ENCODE measurements around the gene SLC9A9. TPM values are rescaled to one million over a fixed set of nuclear protein-coding genes. Genes with fewer than 3 reads are reported as not detected.

The SLC9A9 gene
- total and polyA plus RNA-seq, 10 of the 15 experiments (the other 5 are each of a cell fraction or from before 2014, with no cell fraction given), result 3.5 to 14.2 (median 9.3) TPM

- H3K27ac ChIP-seq (ENCODE audit: control insufficient read depth, insufficient read depth), result no peak overlapping the region
- no peaks in the 10 kb centered on the region for H3K79me2 ChIP-seq (ENCODE audit: control insufficient read depth, insufficient read depth, low read length)
- POLR2A ChIA-PET, result no interaction called here
- no peak overlapping the region for H3K4me2 ChIP-seq (ENCODE audit: control insufficient read depth, insufficient read depth)
- 43% methylated on average over 2 of the region's 2 CpGs for WGBS (ENCODE audit: insufficient coverage, insufficient replicate concordance, low lambda C conversion rate, missing lambda C conversion rate)
- H3K4me1 ChIP-seq (ENCODE audit: control insufficient read depth, insufficient read depth, low read length), result no peaks in the 10 kb centered on the region
- in situ Hi-C loops (cut with MboI), result no loop called here
- CTCF ChIA-PET, result no interaction called here
- H2AFZ ChIP-seq (ENCODE audit: control insufficient read depth, low read depth, low read length), result no peak overlapping the region
- H3K36me3 ChIP-seq (ENCODE audit: control insufficient read depth in 2 of 2, insufficient read depth in 2 of 2, low read length in 1 of 2), result no peaks in the 10 kb centered on the region
- DNase-seq (ENCODE audit: low read depth, low spot score) (no peak), FAIRE-seq (no peak), ATAC-seq (no peak)
- no peaks in the 10 kb centered on the region for H3K27me3 ChIP-seq (replicated peaks in 1 of 2; ENCODE audit: control insufficient read depth in 2 of 2, insufficient read depth in 2 of 2, low read length in 1 of 2)
- BruUV-seq (replicated peaks), result no TSS peak
- H4K20me1 ChIP-seq (ENCODE audit: control insufficient read depth, insufficient read depth), result no peaks in the 10 kb centered on the region
- RAD21 ChIA-PET (ENCODE audit: unreplicated experiment), result no interaction called here
- H3K9me3 ChIP-seq (replicated peaks; ENCODE audit: control insufficient read depth, insufficient read depth, low read length), result no peaks in the 10 kb centered on the region
- SMC1A ChIA-PET (ENCODE audit: uncharacterized antibody, unreplicated experiment), result interaction anchor here (0.8 kb wide), 1 partner anchor 11 kb away, joined by 3 read pairs; no protein-coding TSS in a partner anchor
- no peak for TF ChIP-seq NFYA (IDR thresholded peaks at IDR 0.05; ENCODE audit: borderline replicate concordance, low read depth, low read length)
- no peak for TF ChIP-seq IRF5 (IDR thresholded peaks at IDR 0.05; ENCODE audit: borderline replicate concordance)
- TF ChIP-seq HDAC2 (IDR thresholded peaks at IDR 0.05), result no peak
- no peak for TF ChIP-seq RAD21 (IDR thresholded peaks at IDR 0.05; ENCODE audit: insufficient read depth, low read depth, low read length)
- TF ChIP-seq BHLHE40 (IDR thresholded peaks at IDR 0.05; ENCODE audit: borderline replicate concordance in 1 of 2, low read depth in 2 of 2, low read length in 1 of 2), result no peak
- TF ChIP-seq SREBF1 (IDR thresholded peaks at IDR 0.05; ENCODE audit: low read length), result no peak
- TF ChIP-seq POU2F2 (IDR thresholded peaks at IDR 0.05; ENCODE audit: borderline replicate concordance, low read depth, low read length), result no peak
- TF ChIP-seq ZNF687 (IDR thresholded peaks at IDR 0.05), result no peak
- TF ChIP-seq PML (IDR thresholded peaks at IDR 0.05; ENCODE audit: low read length), result no peak
- no peak for TF ChIP-seq E2F8 (IDR thresholded peaks at IDR 0.05; ENCODE audit: low read depth, partially characterized antibody)
- intact Hi-C loops (cut with micrococcal nuclease; ENCODE audit: unreplicated experiment), result no loop called here
- no peak overlapping the region for H3K4me3 ChIP-seq
- no peak overlapping the region for H3K9ac ChIP-seq (ENCODE audit: control insufficient read depth, insufficient read depth, low read length)
These were observed 376.6 kb downstream of the SLC9A9 start for GRCh38 chr3:143471705-143472104.
